ENCODE measurements around the gene TAGLN.

The TAGLN gene

DNA sequence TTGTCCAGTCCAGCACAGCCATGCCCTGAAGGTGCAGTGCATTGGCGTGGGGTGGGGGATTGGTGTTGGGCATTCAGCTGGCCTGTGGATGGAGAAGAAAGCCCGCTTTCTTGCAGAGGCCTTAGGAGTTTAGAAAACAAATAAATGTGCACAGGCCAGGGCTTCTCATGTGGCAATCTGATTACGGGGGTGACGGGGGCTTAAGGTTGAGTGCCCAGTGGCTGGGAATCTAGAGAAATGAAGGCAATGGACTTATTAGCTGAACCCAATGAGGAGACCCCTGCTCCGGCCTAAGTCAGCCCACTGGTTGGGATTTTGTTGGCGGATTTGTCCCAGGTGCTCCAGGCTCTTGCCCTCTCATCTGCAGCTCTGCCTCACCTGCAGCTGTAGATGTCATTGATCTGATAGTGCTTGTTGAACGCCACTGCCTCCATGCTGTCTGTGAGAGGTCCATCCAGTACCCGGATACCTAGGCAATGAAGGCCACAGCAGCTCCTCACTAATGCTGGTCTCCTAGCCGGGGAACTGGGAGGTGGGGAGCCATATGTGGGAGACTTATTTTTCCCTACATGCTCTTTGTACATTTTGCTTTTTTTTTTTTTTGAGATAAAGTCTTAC lies 26.5 kb downstream of the TAGLN start:
- no peak for TF ChIP-seq EZH2 (IDR thresholded peaks at IDR 0.05; ENCODE audit: borderline replicate concordance, low read depth, low read length, severe bottlenecking)
- TF ChIP-seq, protein P1, sequence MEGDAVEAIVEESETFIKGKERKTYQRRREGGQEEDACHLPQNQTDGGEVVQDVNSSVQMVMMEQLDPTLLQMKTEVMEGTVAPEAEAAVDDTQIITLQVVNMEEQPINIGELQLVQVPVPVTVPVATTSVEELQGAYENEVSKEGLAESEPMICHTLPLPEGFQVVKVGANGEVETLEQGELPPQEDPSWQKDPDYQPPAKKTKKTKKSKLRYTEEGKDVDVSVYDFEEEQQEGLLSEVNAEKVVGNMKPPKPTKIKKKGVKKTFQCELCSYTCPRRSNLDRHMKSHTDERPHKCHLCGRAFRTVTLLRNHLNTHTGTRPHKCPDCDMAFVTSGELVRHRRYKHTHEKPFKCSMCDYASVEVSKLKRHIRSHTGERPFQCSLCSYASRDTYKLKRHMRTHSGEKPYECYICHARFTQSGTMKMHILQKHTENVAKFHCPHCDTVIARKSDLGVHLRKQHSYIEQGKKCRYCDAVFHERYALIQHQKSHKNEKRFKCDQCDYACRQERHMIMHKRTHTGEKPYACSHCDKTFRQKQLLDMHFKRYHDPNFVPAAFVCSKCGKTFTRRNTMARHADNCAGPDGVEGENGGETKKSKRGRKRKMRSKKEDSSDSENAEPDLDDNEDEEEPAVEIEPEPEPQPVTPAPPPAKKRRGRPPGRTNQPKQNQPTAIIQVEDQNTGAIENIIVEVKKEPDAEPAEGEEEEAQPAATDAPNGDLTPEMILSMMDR (IDR thresholded peaks at IDR 0.05; ENCODE audit: borderline replicate concordance, extremely low read depth, low read length, poor library complexity, severe bottlenecking): no peak
- H3K9ac ChIP-seq (ENCODE audit: low read depth, low read length): no peak overlapping the region
- H3K27me3 ChIP-seq (ENCODE audit: insufficient read depth, low read length, poor library complexity): no peaks in the 10 kb centered on the region
- H3K79me2 ChIP-seq (ENCODE audit: insufficient read depth, low read length): peaks cover 19% of the 10 kb centered on the region
- H3K4me2 ChIP-seq (ENCODE audit: insufficient read depth, low read length): no peak overlapping the region
- H3K4me1 ChIP-seq (ENCODE audit: insufficient read depth, low read length): peaks cover 19% of the 10 kb centered on the region
- H3K27ac ChIP-seq (ENCODE audit: low read length): no peak overlapping the region
- no peak overlapping the region for H2AFZ ChIP-seq (ENCODE audit: low read depth, low read length)
- peaks cover 85% of the 10 kb centered on the region for H3K36me3 ChIP-seq (ENCODE audit: insufficient read depth, low read length)
- DNase-seq (no peak), ATAC-seq (ENCODE audit: insufficient read depth, low read depth) (no peak)
- peaks cover 24% of the 10 kb centered on the region for H4K20me1 ChIP-seq (ENCODE audit: insufficient read depth, low read length)
- H3K9me3 ChIP-seq (ENCODE audit: insufficient read depth, low read length, severe bottlenecking): no peaks in the 10 kb centered on the region
- no peak overlapping the region for H3K4me3 ChIP-seq (ENCODE audit: low read depth in 1 of 2, low read length in 2 of 2)

DNA sequence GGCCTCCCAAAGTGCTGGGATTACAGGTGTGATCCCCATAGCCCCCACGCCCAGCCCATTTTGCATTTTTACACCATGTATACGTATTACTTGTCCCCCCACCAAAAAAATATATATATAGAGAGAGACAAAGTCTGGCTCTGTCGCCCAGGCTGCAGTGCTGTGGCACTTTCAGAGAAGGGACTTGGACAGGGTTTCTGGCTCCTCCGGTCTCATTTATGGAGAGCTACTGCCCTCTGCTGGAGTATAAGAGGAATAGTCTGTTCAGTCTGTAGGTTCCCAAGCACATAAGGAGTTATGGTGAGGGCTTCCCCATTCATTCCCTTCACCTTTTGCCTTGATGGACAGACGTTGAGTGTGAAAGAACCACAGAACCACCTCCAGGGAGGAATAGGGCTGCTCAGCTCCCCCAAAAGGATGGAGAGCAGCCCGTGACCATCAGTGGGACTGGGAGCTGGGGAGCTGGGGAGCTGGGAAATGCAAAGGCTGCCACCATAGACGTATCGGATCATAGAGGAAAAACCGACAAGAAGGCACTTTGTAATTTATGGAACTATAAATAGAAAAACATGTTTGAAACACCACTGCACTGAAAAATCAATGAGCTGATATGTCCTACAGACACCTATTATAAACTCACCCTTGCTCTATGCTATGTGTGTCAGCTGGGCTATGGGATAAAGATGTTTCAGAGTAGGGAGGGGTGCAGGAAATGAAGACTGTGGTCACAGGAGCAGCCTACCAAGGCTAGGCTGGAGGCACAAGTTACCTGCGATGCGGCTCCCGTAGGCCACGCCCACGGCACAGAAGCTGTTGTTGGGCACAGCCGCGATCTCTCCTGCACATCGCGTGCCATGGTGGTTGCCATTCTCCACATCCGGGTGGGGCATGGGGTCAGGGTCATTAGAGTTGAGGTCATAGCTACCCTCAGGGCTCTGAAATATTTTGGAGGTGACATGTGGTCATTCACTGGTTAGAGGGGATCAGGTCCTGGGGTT lies 27.5 kb downstream of the TAGLN start:
- peak; percentile 58 for DNase-seq
- ATAC-seq (ENCODE audit: insufficient read depth, low read depth): peak; percentile 80
- Histone ChIP-seq H3K4me2 (ENCODE audit: insufficient read depth, low read length) (no peak overlapping the region), H3K36me3 (ENCODE audit: insufficient read depth, low read length) (peaks cover 75% of the 10 kb centered on the region), H3K9me3 (ENCODE audit: insufficient read depth, low read length, severe bottlenecking) (no peaks in the 10 kb centered on the region), H3K4me1 (ENCODE audit: insufficient read depth, low read length) (peaks cover 27% of the 10 kb centered on the region), H3K27me3 (ENCODE audit: insufficient read depth, low read length, poor library complexity) (no peaks in the 10 kb centered on the region), H4K20me1 (ENCODE audit: insufficient read depth, low read length) (peaks cover 24% of the 10 kb centered on the region), H3K79me2 (ENCODE audit: insufficient read depth, low read length) (peaks cover 30% of the 10 kb centered on the region), H3K9ac (ENCODE audit: low read depth, low read length) (no peak overlapping the region), H3K4me3 (ENCODE audit: low read depth in 1 of 2, low read length in 2 of 2) (no peak overlapping the region), H3K27ac (ENCODE audit: low read length) (no peak overlapping the region), H2AFZ (ENCODE audit: low read depth, low read length) (no peak overlapping the region)
- TF ChIP-seq, protein P1 (IDR thresholded peaks at IDR 0.05; ENCODE audit: borderline replicate concordance, extremely low read depth, low read length, poor library complexity, severe bottlenecking): peak; percentile 89
- TF ChIP-seq EZH2 (IDR thresholded peaks at IDR 0.05; ENCODE audit: borderline replicate concordance, low read depth, low read length, severe bottlenecking): no peak

DNA sequence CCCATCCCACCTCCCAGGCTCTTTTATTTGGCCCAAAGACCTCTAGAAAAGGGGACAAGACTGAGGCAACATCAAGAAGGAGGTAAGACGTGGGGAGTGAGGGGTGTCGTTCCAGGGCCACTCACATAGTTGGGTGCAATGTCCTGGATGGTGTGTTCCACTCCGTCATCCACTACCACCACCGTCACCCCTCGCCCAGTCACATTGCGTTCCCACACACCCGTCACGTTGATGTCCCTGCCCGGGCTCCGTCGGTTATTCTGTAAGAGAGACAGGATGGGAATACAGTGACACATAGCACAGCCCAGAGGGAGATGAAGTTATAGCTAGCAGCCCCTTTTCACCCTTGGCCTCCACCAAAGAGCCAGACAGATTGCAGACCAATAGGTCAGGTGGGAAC lies 28.9 kb downstream of the TAGLN start:
- Histone ChIP-seq H3K4me3 (ENCODE audit: low read depth in 1 of 2, low read length in 2 of 2) (no peak overlapping the region), H3K9me3 (ENCODE audit: insufficient read depth, low read length, severe bottlenecking) (no peaks in the 10 kb centered on the region), H3K27me3 (ENCODE audit: insufficient read depth, low read length, poor library complexity) (no peaks in the 10 kb centered on the region), H3K79me2 (ENCODE audit: insufficient read depth, low read length) (peaks cover 40% of the 10 kb centered on the region), H3K27ac (ENCODE audit: low read length) (no peak overlapping the region), H4K20me1 (ENCODE audit: insufficient read depth, low read length) (peaks cover 24% of the 10 kb centered on the region), H3K4me2 (ENCODE audit: insufficient read depth, low read length) (no peak overlapping the region), H3K9ac (ENCODE audit: low read depth, low read length) (no peak overlapping the region), H2AFZ (ENCODE audit: low read depth, low read length) (no peak overlapping the region), H3K36me3 (ENCODE audit: insufficient read depth, low read length) (peaks cover 64% of the 10 kb centered on the region), H3K4me1 (ENCODE audit: insufficient read depth, low read length) (peaks cover 30% of the 10 kb centered on the region)
- TF ChIP-seq, protein P1 (IDR thresholded peaks at IDR 0.05; ENCODE audit: borderline replicate concordance, extremely low read depth, low read length, poor library complexity, severe bottlenecking): no peak
- no peak for TF ChIP-seq EZH2 (IDR thresholded peaks at IDR 0.05; ENCODE audit: borderline replicate concordance, low read depth, low read length, severe bottlenecking)
- no peak for ATAC-seq (ENCODE audit: insufficient read depth, low read depth)
- no peak for DNase-seq
